MM.1S (cell line): ENCODE data around the gene GSKIP.

Experiments used
- DNase-seq: peaks from one replicate; pipeline ENCODE4 v3.0.0-alpha.2; 2015
- H2AFZ ChIP-seq: fragments of 300-600 bp; sonication (generic); 2 replicates; pipeline ENCODE4 v1.6.0; 2016; ENCODE audit warnings: antibody characterized with exemption, low read length
- H3F3A ChIP-seq: fragments of 300-600 bp; sonication (generic); 2 replicates; pipeline ENCODE4 v1.6.1; 2016; ENCODE audit warnings: mild to moderate bottlenecking, antibody characterized with exemption, low read length, moderate library complexity, mixed read lengths; ENCODE audit not compliant: insufficient read depth
- H3K27ac ChIP-seq: fragments of 300-600 bp; sonication (generic); 2 replicates; pipeline ENCODE4 v1.5.1; 2016; ENCODE audit warnings: mild to moderate bottlenecking, low read length
- H3K27me3 ChIP-seq: fragments of 300-600 bp; sonication (generic); replicated peaks from 2 replicates; pipeline ENCODE4 v1.6.0; 2016; ENCODE audit warnings: low read length; ENCODE audit not compliant: insufficient read depth
- H3K36me3 ChIP-seq: fragments of 300-600 bp; sonication (generic); replicated peaks from 2 replicates; pipeline ENCODE4 v1.6.1; 2016; ENCODE audit warnings: mild to moderate bottlenecking, low read length, mixed read lengths; ENCODE audit not compliant: insufficient read depth
- H3K4me1 ChIP-seq: fragments of 300-600 bp; sonication (generic); 2 replicates; pipeline ENCODE4 v1.6.1; 2016; ENCODE audit warnings: low read length, mixed read lengths
- H3K4me2 ChIP-seq: fragments of 300-600 bp; sonication (generic); 2 replicates; pipeline ENCODE4 v1.6.0; 2016; ENCODE audit warnings: low read depth, low read length
- H3K4me3 ChIP-seq: fragments of 300-600 bp; sonication (generic); 2 replicates; pipeline ENCODE4 v1.5.1; 2016; ENCODE audit warnings: low read length, mixed read lengths
- H3K79me2 ChIP-seq: fragments of 300-600 bp; sonication (generic); 2 replicates; pipeline ENCODE4 v1.6.1; 2016; ENCODE audit warnings: mixed run types, low read length, mixed read lengths
- H3K9ac ChIP-seq: fragments of 300-600 bp; sonication (generic); 2 replicates; pipeline ENCODE4 v1.6.1; 2016; ENCODE audit warnings: low read length, mixed read lengths
- H3K9me2 ChIP-seq: fragments of 300-600 bp; sonication (generic); replicated peaks from 2 replicates; pipeline ENCODE4 v1.6.1; 2016; ENCODE audit warnings: mild to moderate bottlenecking, low read length, mixed read lengths; ENCODE audit not compliant: insufficient read depth
- H3K9me3 ChIP-seq: fragments of 300-600 bp; sonication (generic); replicated peaks from 2 replicates; pipeline ENCODE4 v1.6.1; 2016; ENCODE audit warnings: mild to moderate bottlenecking, low read length, mixed read lengths; ENCODE audit not compliant: insufficient read depth
- H4K20me1 ChIP-seq: fragments of 300-600 bp; sonication (generic); 2 replicates; pipeline ENCODE4 v1.6.1; 2016; ENCODE audit warnings: mild to moderate bottlenecking, low read length, moderate library complexity, mixed read lengths; ENCODE audit not compliant: insufficient read depth
- EZH2 ChIP-seq: fragments of 300-600 bp; sonication (generic); optimal IDR thresholded peaks from 2 replicates; pipeline ENCODE3; 2017; ENCODE audit warnings: low read depth, mild to moderate bottlenecking, antibody characterized with exemption, low read length, mixed read lengths
- EZH2phosphoT487 ChIP-seq: fragments of 300-600 bp; sonication (generic); IDR thresholded peaks from 2 replicates; pipeline ENCODE4 v1.6.1; 2018; ENCODE audit warnings: antibody characterized with exemption, low read length
- TF ChIP-seq, protein P1 (sequence below): fragments of 300-600 bp; sonication (generic); IDR thresholded peaks from 2 replicates; pipeline ENCODE4 v1.5.1; 2016; ENCODE audit warnings: antibody characterized with exemption, low read length, mixed read lengths

Gene GSKIP

GRCh38 chr14:96362965-96363750 lies at the start of gene GSKIP, which contains the start of gene ATG2B:
GSKIP (plus strand) TSS chr14:96363526; CDS start chr14:96382248, 18,722 bp downstream.
ATG2B (minus strand) TSS chr14:96363341; CDS start chr14:96362976, 365 bp downstream.
- peak within 1 kb of the TSS; percentile 65 for H3K27ac ChIP-seq
- no peak for TF ChIP-seq EZH2phosphoT487
- no peak for TF ChIP-seq EZH2
- TF ChIP-seq, protein P1, sequence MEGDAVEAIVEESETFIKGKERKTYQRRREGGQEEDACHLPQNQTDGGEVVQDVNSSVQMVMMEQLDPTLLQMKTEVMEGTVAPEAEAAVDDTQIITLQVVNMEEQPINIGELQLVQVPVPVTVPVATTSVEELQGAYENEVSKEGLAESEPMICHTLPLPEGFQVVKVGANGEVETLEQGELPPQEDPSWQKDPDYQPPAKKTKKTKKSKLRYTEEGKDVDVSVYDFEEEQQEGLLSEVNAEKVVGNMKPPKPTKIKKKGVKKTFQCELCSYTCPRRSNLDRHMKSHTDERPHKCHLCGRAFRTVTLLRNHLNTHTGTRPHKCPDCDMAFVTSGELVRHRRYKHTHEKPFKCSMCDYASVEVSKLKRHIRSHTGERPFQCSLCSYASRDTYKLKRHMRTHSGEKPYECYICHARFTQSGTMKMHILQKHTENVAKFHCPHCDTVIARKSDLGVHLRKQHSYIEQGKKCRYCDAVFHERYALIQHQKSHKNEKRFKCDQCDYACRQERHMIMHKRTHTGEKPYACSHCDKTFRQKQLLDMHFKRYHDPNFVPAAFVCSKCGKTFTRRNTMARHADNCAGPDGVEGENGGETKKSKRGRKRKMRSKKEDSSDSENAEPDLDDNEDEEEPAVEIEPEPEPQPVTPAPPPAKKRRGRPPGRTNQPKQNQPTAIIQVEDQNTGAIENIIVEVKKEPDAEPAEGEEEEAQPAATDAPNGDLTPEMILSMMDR, result no peak
- no peaks in the 10 kb centered on the region for H3F3A ChIP-seq
- H4K20me1 ChIP-seq, result no peaks in the 10 kb centered on the region
- no peaks in the 10 kb centered on the region for H3K27me3 ChIP-seq
- H3K9me3 ChIP-seq, result no peaks in the 10 kb centered on the region
- no peaks in the 10 kb centered on the region for H3K9me2 ChIP-seq
- H3K36me3 ChIP-seq, result no peaks in the 10 kb centered on the region
- peak; percentile 79 for DNase-seq
- peak within 1 kb of the TSS; percentile 76 for H3K9ac ChIP-seq
- H3K4me3 ChIP-seq, result peak within 1 kb of the TSS; percentile 73
- H2AFZ ChIP-seq, result peak within 1 kb of the TSS; percentile 58
- peaks cover 5% of the 10 kb centered on the region; the same call in 1 of the 2 replicates for H3K4me1 ChIP-seq
- peak within 1 kb of the TSS; percentile 70 for H3K4me2 ChIP-seq
- H3K79me2 ChIP-seq, result peaks cover 48% of the 10 kb centered on the region

GRCh38 chr14:96316087-96316486 lies 47.2 kb upstream of the GSKIP start:
- Histone ChIP-seq H3K27ac (no peak overlapping the region), H3K27me3 (no peaks in the 10 kb centered on the region), H3K9me3 (no peaks in the 10 kb centered on the region), H3K36me3 (no peaks in the 10 kb centered on the region), H2AFZ (no peak overlapping the region), H3K4me3 (no peak overlapping the region), H3F3A (no peaks in the 10 kb centered on the region), H3K4me2 (no peak overlapping the region), H3K4me1 (no peaks in the 10 kb centered on the region), H4K20me1 (no peaks in the 10 kb centered on the region), H3K9ac (no peak overlapping the region), H3K79me2 (no peaks in the 10 kb centered on the region), H3K9me2 (no peaks in the 10 kb centered on the region)
- TF ChIP-seq EZH2phosphoT487 (no peak), EZH2 (no peak)
- TF ChIP-seq, protein P1, result no peak
- no peak for DNase-seq

DNA sequence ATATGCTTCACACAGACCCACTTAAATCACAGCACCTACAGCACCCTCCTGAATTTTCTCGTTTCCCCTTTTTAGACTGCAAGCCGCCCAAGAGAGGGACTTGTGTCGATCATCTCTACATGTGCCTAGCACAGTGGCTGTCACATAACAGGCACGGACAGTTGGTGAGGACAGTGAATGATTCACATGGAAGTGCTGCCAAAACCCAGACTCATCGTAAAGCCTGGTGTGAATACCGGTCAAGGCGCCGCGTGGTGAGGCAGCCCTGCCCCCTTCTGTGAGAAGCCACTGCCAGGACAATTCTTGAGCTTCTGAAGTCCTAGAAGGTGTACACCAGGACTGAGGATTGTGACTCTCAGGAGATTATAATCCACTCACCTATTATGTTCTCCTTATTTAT lies 44.5 kb upstream of the GSKIP start:
- Histone ChIP-seq H3K79me2 (no peaks in the 10 kb centered on the region), H3K4me1 (no peaks in the 10 kb centered on the region), H3K27ac (no peak overlapping the region), H3K9ac (no peak overlapping the region), H3K9me3 (no peaks in the 10 kb centered on the region), H3K4me3 (no peak overlapping the region), H2AFZ (no peak overlapping the region), H3F3A (no peaks in the 10 kb centered on the region), H3K9me2 (no peaks in the 10 kb centered on the region), H3K27me3 (no peaks in the 10 kb centered on the region), H3K4me2 (no peak overlapping the region), H4K20me1 (no peaks in the 10 kb centered on the region), H3K36me3 (no peaks in the 10 kb centered on the region)
- no peak for DNase-seq
- TF ChIP-seq EZH2, result no peak
- TF ChIP-seq EZH2phosphoT487, result no peak
- TF ChIP-seq, protein P1, result no peak
